Gastrocnemius medialis (tissue), 4 donors: ENCODE measurements around the gene MRTFA.

Experiments
- POLR2A ChIP-seq, 2 donors: fragments of 450-650 bp; IDR thresholded peaks; one replicate each; pipeline ENCODE4 v1.6.1; 2017; ENCODE audit warnings: antibody characterized with exemption in 2 of 2, mild to moderate bottlenecking in 2 of 2, moderate library complexity in 2 of 2
- TF ChIP-seq, protein P1 (sequence below), 5 experiments: fragments of 450-650 bp in 3 of 5; fragments of 200-600 bp in 2 of 5; sonication (generic) in 2 of 5; IDR thresholded peaks in 4 of 5; conservative IDR thresholded peaks in 1 of 5; 1 replicate in 4 of 5; 2 replicates in 1 of 5; pipeline ENCODE4 v1.5.1; 2016 to 2019; ENCODE audit warnings: antibody characterized with exemption in 5 of 5, mild to moderate bottlenecking in 3 of 5, moderate library complexity in 3 of 5

DNA sequence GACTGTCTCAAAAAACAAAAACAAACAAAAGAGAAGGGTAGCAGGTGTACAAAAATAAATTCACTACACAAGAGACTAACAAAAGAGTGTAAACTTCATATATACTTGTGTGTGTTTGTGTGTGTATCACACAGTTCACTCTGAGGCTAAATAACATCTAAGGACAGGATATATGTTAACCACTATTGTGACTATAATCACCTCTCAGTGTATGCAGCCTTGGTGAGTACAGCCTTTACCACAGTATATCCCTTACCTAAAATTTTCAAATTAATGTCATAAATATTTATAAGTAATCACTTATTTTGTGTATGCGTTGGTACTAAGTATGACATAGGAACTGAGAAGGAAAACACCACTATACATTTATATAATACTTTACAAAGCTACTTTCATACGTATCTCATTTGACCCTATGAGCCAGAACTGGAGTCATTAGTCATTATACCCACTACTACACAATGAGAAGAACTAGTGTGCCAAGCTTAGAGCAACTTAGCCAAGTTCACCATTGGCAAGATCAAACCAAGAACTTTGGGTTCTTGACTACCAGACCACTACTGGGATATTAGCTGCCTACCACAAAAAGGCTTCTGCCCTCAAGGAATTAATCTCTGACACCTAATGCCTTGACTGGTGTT is 149.4 kb downstream of the MRTFA start:
- TF ChIP-seq, protein P1, sequence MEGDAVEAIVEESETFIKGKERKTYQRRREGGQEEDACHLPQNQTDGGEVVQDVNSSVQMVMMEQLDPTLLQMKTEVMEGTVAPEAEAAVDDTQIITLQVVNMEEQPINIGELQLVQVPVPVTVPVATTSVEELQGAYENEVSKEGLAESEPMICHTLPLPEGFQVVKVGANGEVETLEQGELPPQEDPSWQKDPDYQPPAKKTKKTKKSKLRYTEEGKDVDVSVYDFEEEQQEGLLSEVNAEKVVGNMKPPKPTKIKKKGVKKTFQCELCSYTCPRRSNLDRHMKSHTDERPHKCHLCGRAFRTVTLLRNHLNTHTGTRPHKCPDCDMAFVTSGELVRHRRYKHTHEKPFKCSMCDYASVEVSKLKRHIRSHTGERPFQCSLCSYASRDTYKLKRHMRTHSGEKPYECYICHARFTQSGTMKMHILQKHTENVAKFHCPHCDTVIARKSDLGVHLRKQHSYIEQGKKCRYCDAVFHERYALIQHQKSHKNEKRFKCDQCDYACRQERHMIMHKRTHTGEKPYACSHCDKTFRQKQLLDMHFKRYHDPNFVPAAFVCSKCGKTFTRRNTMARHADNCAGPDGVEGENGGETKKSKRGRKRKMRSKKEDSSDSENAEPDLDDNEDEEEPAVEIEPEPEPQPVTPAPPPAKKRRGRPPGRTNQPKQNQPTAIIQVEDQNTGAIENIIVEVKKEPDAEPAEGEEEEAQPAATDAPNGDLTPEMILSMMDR (IDR thresholded peaks at IDR 0.05 in 4 of 5, conservative IDR thresholded peaks at IDR 0.05 in 1 of 5) = no peak
- no peak for TF ChIP-seq POLR2A (IDR thresholded peaks at IDR 0.05)
